Right lung (tissue), 10 donors: Measurements from ENCODE around the gene PHC2. TPM values are rescaled to one million over a fixed set of nuclear protein-coding genes. Genes with fewer than 3 reads are reported as not detected.

Experiments used
- DNase-seq, 2 donors: peaks; one replicate each; pipeline ENCODE4 v3.0.0-alpha.2; 2013
- long read RNA-seq, 8 donors: transcript quantifications; one replicate each; lab custom pipeline, GENCODE V29; 2026
- polyA plus RNA-seq, 5 donors: library from polyadenylated mRNA; unstranded; fragments of 120-200 nt; gene quantifications; one replicate each; pipeline versions ENCODE4 v1.2.1 to v1.2.3, GENCODE V29; 2013; ENCODE audit warnings: inconsistent platforms in 1 of 5, low replicate concordance in 1 of 5; ENCODE audit not compliant: insufficient read length in 5 of 5, insufficient read depth in 1 of 5

Gene PHC2
- polyA plus RNA-seq = 10 to 100 TPM; 71.7 to 90.2 (median 83.1) TPM
- long read RNA-seq, donor 1, transcript PHC2-202 (7 exons, 2,550 nt) = major isoform, 32 of 67 reads
- long read RNA-seq, donor 1, partial matches to known transcripts = 23 of 67 reads
- long read RNA-seq, donor 1, other reads (novel, unspliced or antisense) = 12 of 67 reads
- long read RNA-seq, donor 2, transcript PHC2-202 (7 exons, 2,550 nt) = major isoform, 18 of 23 reads
- long read RNA-seq, donor 2, partial matches to known transcripts = 0 of 23 reads
- long read RNA-seq, donor 2, other reads (novel, unspliced or antisense) = 5 of 23 reads
- long read RNA-seq, donor 3, transcript PHC2-202 (7 exons, 2,550 nt) = major isoform, 10 of 10 reads
- long read RNA-seq, donor 3, partial matches to known transcripts = 0 of 10 reads
- long read RNA-seq, donor 3, other reads (novel, unspliced or antisense) = 0 of 10 reads
- long read RNA-seq, donor 4, transcript PHC2-202 (7 exons, 2,550 nt) = major isoform, 9 of 14 reads
- long read RNA-seq, donor 4, partial matches to known transcripts = 5 of 14 reads
- long read RNA-seq, donor 4, other reads (novel, unspliced or antisense) = 0 of 14 reads
- long read RNA-seq, donor 5, transcript PHC2-202 (7 exons, 2,550 nt) = major isoform, 8 of 25 reads
- long read RNA-seq, donor 5, partial matches to known transcripts = 10 of 25 reads
- long read RNA-seq, donor 5, other reads (novel, unspliced or antisense) = 7 of 25 reads
- long read RNA-seq, donor 6, transcript PHC2-202 (7 exons, 2,550 nt) = major isoform, 21 of 33 reads
- long read RNA-seq, donor 6, partial matches to known transcripts = 5 of 33 reads
- long read RNA-seq, donor 6, other reads (novel, unspliced or antisense) = 7 of 33 reads
- long read RNA-seq, donor 7, transcript PHC2-202 (7 exons, 2,550 nt) = major isoform, 19 of 24 reads
- long read RNA-seq, donor 7, partial matches to known transcripts = 0 of 24 reads
- long read RNA-seq, donor 7, other reads (novel, unspliced or antisense) = 5 of 24 reads
- long read RNA-seq, donor 8, transcript PHC2-202 (7 exons, 2,550 nt) = major isoform, 6 of 6 reads
- long read RNA-seq, donor 8, partial matches to known transcripts = 0 of 6 reads
- long read RNA-seq, donor 8, other reads (novel, unspliced or antisense) = 0 of 6 reads

- DNase-seq = peak; percentile 91 to 92
Measured at GRCh38 chr1:33430692-33431593, at the start of gene PHC2. TSS of gene PHC2 (minus strand) at chr1:33431095. CDS start at chr1:33375539, 55,556 bp downstream.

- DNase-seq = no peak
Measured at GRCh38 chr1:33477451-33477850, 46.6 kb upstream of the PHC2 start.

GRCh38 chr1:33473900-33474299 is 43.0 kb upstream of the PHC2 start:
- DNase-seq = no peak

GRCh38 chr1:33472269-33472980 is 41.5 kb upstream of the PHC2 start, which contains the start of gene ZSCAN20:
TSS of gene ZSCAN20 (plus strand) at chr1:33472645. CDS start at chr1:33479289, 6,644 bp downstream.
- DNase-seq = peak; percentile 96 to 98

- no peak for DNase-seq
Measured at GRCh38 chr1:33471416-33471815, 40.5 kb upstream of the PHC2 start.

- DNase-seq = peak; percentile 72 to 76
Measured at GRCh38 chr1:33470495-33471012, 39.7 kb upstream of the PHC2 start.

GRCh38 chr1:33469691-33470090 is 38.8 kb upstream of the PHC2 start:
- DNase-seq = no peak

- DNase-seq = no peak
Measured at GRCh38 chr1:33468967-33469366, 38.1 kb upstream of the PHC2 start.

- no peak for DNase-seq
Measured at GRCh38 chr1:33468531-33468930, 37.6 kb upstream of the PHC2 start.

- no peak for DNase-seq
Measured at GRCh38 chr1:33468011-33468410, 37.1 kb upstream of the PHC2 start.

- DNase-seq = peak; percentile 41 to 51
Measured at GRCh38 chr1:33466159-33466558, 35.3 kb upstream of the PHC2 start.

GRCh38 chr1:33465316-33465715 is 34.4 kb upstream of the PHC2 start:
- DNase-seq = no peak

GRCh38 chr1:33464552-33464951 is 33.7 kb upstream of the PHC2 start:
- no peak for DNase-seq

GRCh38 chr1:33462405-33463164 is 31.7 kb upstream of the PHC2 start:
- DNase-seq = no peak

GRCh38 chr1:33460947-33461629 is 30.2 kb upstream of the PHC2 start:
- no peak for DNase-seq

GRCh38 chr1:33460144-33460543 is 29.2 kb upstream of the PHC2 start:
- DNase-seq = no peak

GRCh38 chr1:33459691-33460090 is 28.8 kb upstream of the PHC2 start:
- DNase-seq = no peak

GRCh38 chr1:33456502-33456886 is 25.6 kb upstream of the PHC2 start:
- no peak for DNase-seq
